Stimulated activated memory B cell treated with anti-CD40 and anti-IgM and Interleukin-4, amounts not matched to agents 10 μg/mL and 1 μg/mL and 100 μg/mL, for 72 hours (primary cell): ENCODE measurements around the gene MAPRE2.

Experiments
- ATAC-seq: fragments of 150-1000 bp; cut with Tn5 transposase; 2 replicates; pipeline ENCODE4 v1.10.0; 2021
- H3K27ac Mint-ChIP-seq: one replicate; pipeline ENCODE4 v1.8.0; 2022; ENCODE audit warnings: mild to moderate bottlenecking, mixed read lengths
- H3K27me3 Mint-ChIP-seq: one replicate; pipeline ENCODE4 v1.8.0; 2022; ENCODE audit warnings: mixed read lengths
- H3K36me3 Mint-ChIP-seq: one replicate; pipeline ENCODE4 v1.8.0; 2022; ENCODE audit warnings: mixed read lengths
- H3K4me1 Mint-ChIP-seq: one replicate; pipeline ENCODE4 v1.8.0; 2022; ENCODE audit warnings: mixed read lengths
- H3K4me3 Mint-ChIP-seq: one replicate; pipeline ENCODE4 v1.8.0; 2022; ENCODE audit warnings: mild to moderate bottlenecking, moderate library complexity, mixed read lengths
- H3K9me3 Mint-ChIP-seq: one replicate; pipeline ENCODE4 v1.8.0; 2022; ENCODE audit warnings: mixed read lengths

The MAPRE2 gene

GRCh38 chr18:35026407-35027061 lies 14.7 kb upstream of the MAPRE2 start:
- peak; percentile 70 for ATAC-seq
- Mint-ChIP-seq H3K4me3 (no peak overlapping the region), H3K4me1 (peaks cover 21% of the 10 kb centered on the region)

GRCh38 chr18:35027206-35027605 lies 14.0 kb upstream of the MAPRE2 start:
- no peak for ATAC-seq
- peaks cover 26% of the 10 kb centered on the region for H3K4me1 Mint-ChIP-seq
- no peaks in the 10 kb centered on the region for H3K27me3 Mint-ChIP-seq
- H3K9me3 Mint-ChIP-seq, result no peaks in the 10 kb centered on the region
- no peak overlapping the region for H3K27ac Mint-ChIP-seq
- no peak overlapping the region for H3K4me3 Mint-ChIP-seq
- H3K36me3 Mint-ChIP-seq, result no peaks in the 10 kb centered on the region

More at GRCh38 chr18:35026407-35027061, 14.7 kb upstream of the MAPRE2 start:
- H3K36me3 Mint-ChIP-seq, result no peaks in the 10 kb centered on the region
- peaks cover 1% of the 10 kb centered on the region for H3K27me3 Mint-ChIP-seq
- no peak overlapping the region for H3K27ac Mint-ChIP-seq
- no peaks in the 10 kb centered on the region for H3K9me3 Mint-ChIP-seq

- H3K27me3 Mint-ChIP-seq, result no peaks in the 10 kb centered on the region
- H3K9me3 Mint-ChIP-seq, result no peaks in the 10 kb centered on the region
- H3K4me1 Mint-ChIP-seq, result peaks cover 34% of the 10 kb centered on the region
- H3K4me3 Mint-ChIP-seq, result no peak overlapping the region
- H3K27ac Mint-ChIP-seq, result no peak overlapping the region
- no peaks in the 10 kb centered on the region for H3K36me3 Mint-ChIP-seq
- no peak for ATAC-seq
Observed at GRCh38 chr18:35028536-35028935, 12.7 kb upstream of the MAPRE2 start.

GRCh38 chr18:35029103-35029502 lies 12.1 kb upstream of the MAPRE2 start:
- H3K27ac Mint-ChIP-seq, result peak overlapping the region; percentile 95

GRCh38 chr18:35029770-35030169 lies 11.4 kb upstream of the MAPRE2 start:
- H3K27me3 Mint-ChIP-seq, result no peaks in the 10 kb centered on the region

More at GRCh38 chr18:35029103-35029502, 12.1 kb upstream of the MAPRE2 start:
- peaks cover 34% of the 10 kb centered on the region for H3K4me1 Mint-ChIP-seq
- no peak for ATAC-seq
- no peak overlapping the region for H3K4me3 Mint-ChIP-seq
- no peaks in the 10 kb centered on the region for H3K27me3 Mint-ChIP-seq
- no peaks in the 10 kb centered on the region for H3K36me3 Mint-ChIP-seq
- H3K9me3 Mint-ChIP-seq, result no peaks in the 10 kb centered on the region

GRCh38 chr18:35030277-35030989 lies 10.8 kb upstream of the MAPRE2 start:
- no peaks in the 10 kb centered on the region for H3K27me3 Mint-ChIP-seq
- no peaks in the 10 kb centered on the region for H3K36me3 Mint-ChIP-seq
- H3K27ac Mint-ChIP-seq, result peak overlapping the region; percentile 95
- H3K9me3 Mint-ChIP-seq, result no peaks in the 10 kb centered on the region
- peak; percentile 57 for ATAC-seq
- peaks cover 34% of the 10 kb centered on the region for H3K4me1 Mint-ChIP-seq
- peak overlapping the region; percentile 79 for H3K4me3 Mint-ChIP-seq

More at GRCh38 chr18:35029770-35030169, 11.4 kb upstream of the MAPRE2 start:
- peaks cover 34% of the 10 kb centered on the region for H3K4me1 Mint-ChIP-seq
- H3K9me3 Mint-ChIP-seq, result no peaks in the 10 kb centered on the region
- peak overlapping the region; percentile 79 for H3K4me3 Mint-ChIP-seq
- H3K36me3 Mint-ChIP-seq, result no peaks in the 10 kb centered on the region
- H3K27ac Mint-ChIP-seq, result peak overlapping the region; percentile 95
- ATAC-seq, result peak; percentile 83

- Mint-ChIP-seq H3K9me3 (no peaks in the 10 kb centered on the region), H3K36me3 (no peaks in the 10 kb centered on the region), H3K4me1 (peaks cover 40% of the 10 kb centered on the region), H3K4me3 (no peak overlapping the region), H3K27me3 (no peaks in the 10 kb centered on the region), H3K27ac (peak overlapping the region; percentile 30)
- ATAC-seq, result no peak
Observed at GRCh38 chr18:35032113-35032512, 9.1 kb upstream of the MAPRE2 start.

GRCh38 chr18:35038029-35038428 lies 3.2 kb upstream of the MAPRE2 start:
- Mint-ChIP-seq H3K36me3 (no peaks in the 10 kb centered on the region), H3K27me3 (no peaks in the 10 kb centered on the region), H3K9me3 (no peaks in the 10 kb centered on the region), H3K27ac (peak overlapping the region; percentile 91), H3K4me1 (peaks cover 56% of the 10 kb centered on the region), H3K4me3 (no peak overlapping the region)
- ATAC-seq, result no peak

GRCh38 chr18:35038881-35039491 lies 2.2 kb upstream of the MAPRE2 start:
- Mint-ChIP-seq H3K4me1 (peaks cover 66% of the 10 kb centered on the region), H3K27ac (peak overlapping the region; percentile 91), H3K9me3 (no peaks in the 10 kb centered on the region), H3K27me3 (no peaks in the 10 kb centered on the region), H3K4me3 (peak overlapping the region; percentile 34), H3K36me3 (no peaks in the 10 kb centered on the region)
- peak; percentile 69 for ATAC-seq

- Mint-ChIP-seq H3K9me3 (no peaks in the 10 kb centered on the region), H3K4me1 (peaks cover 80% of the 10 kb centered on the region), H3K27ac (peak overlapping the region; percentile 91), H3K36me3 (no peaks in the 10 kb centered on the region), H3K4me3 (peak overlapping the region; percentile 96), H3K27me3 (no peaks in the 10 kb centered on the region)
- no peak for ATAC-seq
Observed at GRCh38 chr18:35040638-35040987, 600 bp upstream of the MAPRE2 start.

GRCh38 chr18:35041815-35042387 lies 688 bp downstream of the MAPRE2 start:
- ATAC-seq, result no peak
- H3K36me3 Mint-ChIP-seq, result no peaks in the 10 kb centered on the region
- H3K27me3 Mint-ChIP-seq, result no peaks in the 10 kb centered on the region
- H3K27ac Mint-ChIP-seq, result peak overlapping the region; percentile 91
- H3K9me3 Mint-ChIP-seq, result no peaks in the 10 kb centered on the region
- H3K4me3 Mint-ChIP-seq, result peak overlapping the region; percentile 96
- peaks cover 89% of the 10 kb centered on the region for H3K4me1 Mint-ChIP-seq

GRCh38 chr18:35042389-35043071 lies 1.3 kb downstream of the MAPRE2 start:
- Mint-ChIP-seq H3K27ac (peak overlapping the region; percentile 91), H3K4me1 (peaks cover 94% of the 10 kb centered on the region), H3K36me3 (no peaks in the 10 kb centered on the region), H3K27me3 (no peaks in the 10 kb centered on the region), H3K9me3 (no peaks in the 10 kb centered on the region), H3K4me3 (peak overlapping the region; percentile 96)
- no peak for ATAC-seq

GRCh38 chr18:35043207-35043606 lies 2.0 kb downstream of the MAPRE2 start:
- Mint-ChIP-seq H3K4me1 (peaks cover 94% of the 10 kb centered on the region), H3K27ac (peak overlapping the region; percentile 91), H3K36me3 (peaks cover 6% of the 10 kb centered on the region), H3K27me3 (no peaks in the 10 kb centered on the region), H3K4me3 (peak overlapping the region; percentile 96), H3K9me3 (peaks cover 3% of the 10 kb centered on the region)
- no peak for ATAC-seq

- no peak for ATAC-seq
- H3K36me3 Mint-ChIP-seq, result peaks cover 6% of the 10 kb centered on the region
- peaks cover 87% of the 10 kb centered on the region for H3K4me1 Mint-ChIP-seq
- peak overlapping the region; percentile 91 for H3K27ac Mint-ChIP-seq
- H3K9me3 Mint-ChIP-seq, result peaks cover 3% of the 10 kb centered on the region
- no peaks in the 10 kb centered on the region for H3K27me3 Mint-ChIP-seq
- peak overlapping the region; percentile 7 for H3K4me3 Mint-ChIP-seq
Observed at GRCh38 chr18:35045121-35045520, 3.9 kb downstream of the MAPRE2 start.

GRCh38 chr18:35045806-35046205 lies 4.6 kb downstream of the MAPRE2 start:
- ATAC-seq, result no peak
- peaks cover 86% of the 10 kb centered on the region for H3K4me1 Mint-ChIP-seq
- peaks cover 6% of the 10 kb centered on the region for H3K36me3 Mint-ChIP-seq
- H3K27ac Mint-ChIP-seq, result peak overlapping the region; percentile 91
- peak overlapping the region; percentile 35 for H3K4me3 Mint-ChIP-seq
- H3K27me3 Mint-ChIP-seq, result no peaks in the 10 kb centered on the region
- peaks cover 3% of the 10 kb centered on the region for H3K9me3 Mint-ChIP-seq
